ENCODE results near the gene PPIE. TPM values are rescaled to one million over a fixed set of nuclear protein-coding genes. Genes with fewer than 3 reads are reported as not detected.
A peak's percentile ranks its signal among the peaks of the same experiment; 100 is the strongest.

Gene PPIE
- polyA plus RNA-seq, 3 donors from 2014 or later, result 99.6 to 177 (median 133) TPM

GRCh38 chr1:39700348-39700747 lies 38.3 kb upstream of the PPIE start:
- H3K9me3 Mint-ChIP-seq, result no peaks in the 10 kb centered on the region
- no peaks in the 10 kb centered on the region for H3K4me1 Mint-ChIP-seq
- no peak overlapping the region for H3K4me3 Mint-ChIP-seq
- H3K27ac Mint-ChIP-seq, result no peak overlapping the region
- no peaks in the 10 kb centered on the region for H3K36me3 Mint-ChIP-seq
- DNase-seq, result no peak
- peaks cover 9 to 13% (median 9%) of the 10 kb centered on the region in 3 donors for H3K27me3 Mint-ChIP-seq (ENCODE audit: low read depth in 3 of 3)

GRCh38 chr1:39701049-39701439 lies 37.6 kb upstream of the PPIE start:
- H3K27ac Mint-ChIP-seq, result no peak overlapping the region
- H3K4me1 Mint-ChIP-seq, result no peaks in the 10 kb centered on the region
- H3K27me3 Mint-ChIP-seq (ENCODE audit: low read depth in 3 of 3), result peaks cover 4 to 12% (median 10%) of the 10 kb centered on the region in 3 donors
- no peak for DNase-seq
- H3K9me3 Mint-ChIP-seq, result no peaks in the 10 kb centered on the region
- H3K4me3 Mint-ChIP-seq, result no peak overlapping the region
- no peaks in the 10 kb centered on the region for H3K36me3 Mint-ChIP-seq

GRCh38 chr1:39704757-39705156 lies 33.9 kb upstream of the PPIE start:
- Mint-ChIP-seq H3K36me3 (no peaks in the 10 kb centered on the region), H3K4me1 (no peaks in the 10 kb centered on the region), H3K27me3 (ENCODE audit: low read depth in 3 of 3) (peaks cover 4 to 13% (median 7%) of the 10 kb centered on the region in 3 donors), H3K4me3 (no peak overlapping the region), H3K27ac (no peak overlapping the region), H3K9me3 (no peaks in the 10 kb centered on the region)
- no peak for DNase-seq

GRCh38 chr1:39707506-39707905 lies 31.2 kb upstream of the PPIE start:
- H3K36me3 Mint-ChIP-seq, result no peaks in the 10 kb centered on the region
- no peaks in the 10 kb centered on the region for H3K4me1 Mint-ChIP-seq
- peaks cover 1 to 8% (median 7%) of the 10 kb centered on the region in 3 donors for H3K27me3 Mint-ChIP-seq (ENCODE audit: low read depth in 3 of 3)
- DNase-seq, result no peak
- H3K27ac Mint-ChIP-seq, result no peak overlapping the region
- H3K9me3 Mint-ChIP-seq, result no peaks in the 10 kb centered on the region
- no peak overlapping the region for H3K4me3 Mint-ChIP-seq

- H3K4me3 Mint-ChIP-seq, result no peak overlapping the region
- no peak for DNase-seq
- H3K9me3 Mint-ChIP-seq, result no peaks in the 10 kb centered on the region
- H3K27me3 Mint-ChIP-seq (ENCODE audit: low read depth in 3 of 3), result peaks cover 3 to 7% (median 5%) of the 10 kb centered on the region in 3 donors
- no peaks in the 10 kb centered on the region for H3K4me1 Mint-ChIP-seq
- no peak overlapping the region for H3K27ac Mint-ChIP-seq
- H3K36me3 Mint-ChIP-seq, result no peaks in the 10 kb centered on the region
Observed at GRCh38 chr1:39711104-39711965, 27.3 kb upstream of the PPIE start.

GRCh38 chr1:39711966-39712340 lies 26.7 kb upstream of the PPIE start:
- H3K4me1 Mint-ChIP-seq, result no peaks in the 10 kb centered on the region
- H3K4me3 Mint-ChIP-seq, result no peak overlapping the region
- H3K27ac Mint-ChIP-seq, result no peak overlapping the region
- H3K36me3 Mint-ChIP-seq, result no peaks in the 10 kb centered on the region
- no peak for DNase-seq
- H3K27me3 Mint-ChIP-seq (ENCODE audit: low read depth in 3 of 3), result peaks cover 4 to 7% (median 7%) of the 10 kb centered on the region in 3 donors
- no peaks in the 10 kb centered on the region for H3K9me3 Mint-ChIP-seq

- Mint-ChIP-seq H3K4me1 (no peaks in the 10 kb centered on the region), H3K27me3 (ENCODE audit: low read depth in 3 of 3) (peaks cover 7 to 8% (median 7%) of the 10 kb centered on the region in 3 donors), H3K36me3 (no peaks in the 10 kb centered on the region), H3K9me3 (no peaks in the 10 kb centered on the region), H3K4me3 (no peak overlapping the region), H3K27ac (no peak overlapping the region)
- DNase-seq, result no peak
Observed at GRCh38 chr1:39713557-39713956, 25.1 kb upstream of the PPIE start.

GRCh38 chr1:39717809-39718208 lies 20.9 kb upstream of the PPIE start:
- no peak overlapping the region for H3K4me3 Mint-ChIP-seq

GRCh38 chr1:39720094-39720999 lies 18.3 kb upstream of the PPIE start:
- peak; percentile 57 to 68 (median 57) for DNase-seq

More at GRCh38 chr1:39717809-39718208, 20.9 kb upstream of the PPIE start:
- H3K4me1 Mint-ChIP-seq, result no peaks in the 10 kb centered on the region
- H3K27ac Mint-ChIP-seq, result no peak overlapping the region
- H3K27me3 Mint-ChIP-seq (ENCODE audit: low read depth in 3 of 3), result peaks cover 5 to 7% (median 6%) of the 10 kb centered on the region in 3 donors
- no peaks in the 10 kb centered on the region for H3K9me3 Mint-ChIP-seq
- H3K36me3 Mint-ChIP-seq, result no peaks in the 10 kb centered on the region
- no peak for DNase-seq

GRCh38 chr1:39721664-39722063 lies 17.0 kb upstream of the PPIE start:
- DNase-seq, result no peak
- Mint-ChIP-seq H3K4me3 (no peak overlapping the region), H3K9me3 (no peaks in the 10 kb centered on the region), H3K27ac (no peak overlapping the region), H3K27me3 (ENCODE audit: low read depth in 3 of 3) (peaks cover 6 to 10% (median 9%) of the 10 kb centered on the region in 3 donors), H3K36me3 (peaks cover 0 to 4% (median 0%) of the 10 kb centered on the region in 3 donors), H3K4me1 (no peaks in the 10 kb centered on the region)

More at GRCh38 chr1:39720094-39720999, 18.3 kb upstream of the PPIE start:
- no peak overlapping the region for H3K4me3 Mint-ChIP-seq
- H3K36me3 Mint-ChIP-seq, result peaks cover 0 to 4% (median 0%) of the 10 kb centered on the region in 3 donors
- no peaks in the 10 kb centered on the region for H3K4me1 Mint-ChIP-seq
- peaks cover 8 to 13% (median 8%) of the 10 kb centered on the region in 3 donors for H3K27me3 Mint-ChIP-seq (ENCODE audit: low read depth in 3 of 3)
- no peaks in the 10 kb centered on the region for H3K9me3 Mint-ChIP-seq
- no peak overlapping the region for H3K27ac Mint-ChIP-seq

GRCh38 chr1:39722495-39722894 lies 16.2 kb upstream of the PPIE start:
- DNase-seq, result no peak
- peaks cover 11 to 14% (median 12%) of the 10 kb centered on the region in 3 donors for H3K27me3 Mint-ChIP-seq (ENCODE audit: low read depth in 3 of 3)
- no peaks in the 10 kb centered on the region for H3K9me3 Mint-ChIP-seq
- no peak overlapping the region for H3K27ac Mint-ChIP-seq
- no peak overlapping the region for H3K4me3 Mint-ChIP-seq
- H3K36me3 Mint-ChIP-seq, result peaks cover 0 to 4% (median 0%) of the 10 kb centered on the region in 3 donors
- peaks cover 2 to 6% of the 10 kb centered on the region in 2 donors for H3K4me1 Mint-ChIP-seq

GRCh38 chr1:39726600-39726999 lies 12.1 kb upstream of the PPIE start:
- peaks cover 0 to 9% (median 0%) of the 10 kb centered on the region in 3 donors for H3K36me3 Mint-ChIP-seq
- DNase-seq, result no peak
- peaks cover 16 to 30% (median 23%) of the 10 kb centered on the region in 3 donors for H3K27me3 Mint-ChIP-seq (ENCODE audit: low read depth in 3 of 3)
- peaks cover 6 to 14% of the 10 kb centered on the region in 2 donors for H3K4me1 Mint-ChIP-seq
- no peak overlapping the region for H3K4me3 Mint-ChIP-seq
- no peak overlapping the region for H3K27ac Mint-ChIP-seq
- no peaks in the 10 kb centered on the region for H3K9me3 Mint-ChIP-seq

GRCh38 chr1:39727221-39727931 lies 11.3 kb upstream of the PPIE start:
- no peaks in the 10 kb centered on the region for H3K9me3 Mint-ChIP-seq
- no peak overlapping the region for H3K27ac Mint-ChIP-seq
- H3K27me3 Mint-ChIP-seq (ENCODE audit: low read depth in 3 of 3), result peaks cover 16 to 30% (median 23%) of the 10 kb centered on the region in 3 donors
- DNase-seq, result no peak
- peaks cover 6 to 14% of the 10 kb centered on the region in 2 donors for H3K4me1 Mint-ChIP-seq
- peak overlapping the region in 1 of 5 donors; percentile 41 for H3K4me3 Mint-ChIP-seq
- H3K36me3 Mint-ChIP-seq, result peaks cover 0 to 9% (median 0%) of the 10 kb centered on the region in 3 donors

Measured in immature natural killer cell (primary cell).